ENCODE measurements around the gene TRIP11. TPM values are rescaled to one million over a fixed set of nuclear protein-coding genes. Genes with fewer than 3 reads are reported as not detected.

The TRIP11 gene
- total RNA-seq, 1 experiment from 2014 or later = 7.5 TPM

GRCh38 chr14:92021523-92021922, 18.3 kb downstream of the TRIP11 start:
- no peak for DNase-seq (ENCODE audit: low read depth)
- in situ Hi-C loops (cut with HindIII; ENCODE audit: low pct_unique_long_range_greater_than_20kb, low sequenced_read_pairs) = no loop called here

DNA sequence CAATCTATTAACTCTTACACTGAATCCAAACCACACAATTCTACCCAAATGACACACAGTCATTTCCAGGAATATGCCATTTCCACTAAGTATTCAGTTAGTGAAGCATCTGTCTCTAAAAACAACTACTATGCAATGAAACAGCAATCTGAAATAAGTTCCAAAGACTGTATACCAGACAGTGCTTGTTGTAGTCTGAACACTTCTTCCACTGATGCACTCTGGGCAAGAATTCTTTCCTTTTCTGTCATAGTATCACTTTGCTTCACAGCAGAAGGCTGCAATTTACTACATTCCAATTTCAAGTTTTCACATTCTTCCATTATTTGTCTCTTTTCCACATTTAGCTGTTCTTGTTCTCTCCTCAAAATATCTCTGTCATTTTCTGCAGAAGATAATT, 25.8 kb downstream of the TRIP11 start:
- DNase-seq (ENCODE audit: low read depth) = no peak
- in situ Hi-C loops (cut with HindIII; ENCODE audit: low pct_unique_long_range_greater_than_20kb, low sequenced_read_pairs) = no loop called here

DNA sequence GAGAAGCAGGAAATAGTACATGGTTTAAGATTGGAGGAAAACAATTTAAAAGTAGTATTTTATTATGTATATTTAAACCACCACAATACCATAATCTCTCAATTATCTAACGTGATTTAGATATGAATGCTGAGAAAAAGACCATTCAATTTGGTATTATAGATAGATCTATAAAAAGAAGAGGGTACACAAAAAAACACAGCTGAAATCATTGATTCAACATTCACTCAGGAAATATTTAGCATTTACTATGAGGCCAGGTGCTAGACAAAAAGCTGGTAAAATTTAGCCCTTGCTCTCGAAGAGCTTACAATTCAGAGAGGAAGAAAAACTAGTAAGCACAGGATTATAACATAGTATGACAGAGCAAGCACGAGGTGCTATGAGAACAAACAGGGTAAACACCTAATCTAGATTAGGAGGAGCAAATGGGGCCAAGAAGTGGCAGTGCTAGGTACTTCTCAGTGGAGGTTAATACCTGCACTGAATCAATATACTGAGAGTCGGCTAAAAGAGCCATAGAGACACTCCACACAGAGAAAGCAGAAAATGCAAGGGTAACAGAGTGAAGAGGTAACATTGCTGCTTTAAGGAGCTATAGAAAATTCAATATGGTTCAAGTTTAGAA, 27.6 kb downstream of the TRIP11 start:
- no peak for DNase-seq (ENCODE audit: low read depth)
- in situ Hi-C loops (cut with HindIII; ENCODE audit: low pct_unique_long_range_greater_than_20kb, low sequenced_read_pairs) = no loop called here

DNA sequence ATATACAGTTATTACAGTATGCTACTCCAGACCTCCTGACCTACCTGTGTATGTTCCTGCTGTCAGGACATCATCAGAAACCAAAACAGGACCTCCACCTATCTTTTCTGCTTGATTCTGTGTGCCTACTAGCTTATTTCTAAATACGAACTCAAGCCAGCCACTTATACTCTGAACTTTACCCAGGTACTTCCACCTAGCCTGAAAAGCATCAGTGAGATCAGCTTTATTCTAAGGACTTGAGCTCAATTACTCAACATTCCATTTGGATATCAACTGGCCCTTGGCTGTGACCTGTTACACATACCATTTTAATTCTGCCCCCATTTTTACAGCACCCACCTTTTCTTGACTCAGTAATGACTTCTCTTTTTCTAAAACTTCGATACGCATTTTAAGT, 29.2 kb downstream of the TRIP11 start:
- no peak for DNase-seq (ENCODE audit: low read depth)
- in situ Hi-C loops (cut with HindIII; ENCODE audit: low pct_unique_long_range_greater_than_20kb, low sequenced_read_pairs) = no loop called here

DNA sequence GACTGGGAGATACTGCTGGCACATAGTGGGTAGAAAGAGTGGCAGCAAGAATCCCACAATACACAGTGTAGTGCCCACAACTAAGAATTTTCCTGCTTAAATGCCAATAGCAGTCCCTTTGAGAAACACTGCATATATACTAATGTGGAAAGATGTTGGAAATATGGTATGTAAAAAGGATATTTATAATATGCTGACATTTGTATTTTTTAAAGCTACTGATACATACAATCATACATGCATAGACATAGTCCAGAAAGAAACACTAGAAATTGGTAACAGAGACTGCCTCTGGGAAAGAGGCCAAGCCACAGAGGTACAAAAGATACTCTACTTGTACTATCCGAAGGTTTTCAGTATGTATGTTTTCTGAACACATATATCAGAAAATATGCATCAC, 30.3 kb downstream of the TRIP11 start:
- in situ Hi-C loops (cut with HindIII; ENCODE audit: low pct_unique_long_range_greater_than_20kb, low sequenced_read_pairs) = no loop called here
- no peak for DNase-seq (ENCODE audit: low read depth)

GRCh38 chr14:92005019-92005418, 34.8 kb downstream of the TRIP11 start:
- in situ Hi-C loops (cut with HindIII; ENCODE audit: low pct_unique_long_range_greater_than_20kb, low sequenced_read_pairs) = no loop called here
- no peak for DNase-seq (ENCODE audit: low read depth)

DNA sequence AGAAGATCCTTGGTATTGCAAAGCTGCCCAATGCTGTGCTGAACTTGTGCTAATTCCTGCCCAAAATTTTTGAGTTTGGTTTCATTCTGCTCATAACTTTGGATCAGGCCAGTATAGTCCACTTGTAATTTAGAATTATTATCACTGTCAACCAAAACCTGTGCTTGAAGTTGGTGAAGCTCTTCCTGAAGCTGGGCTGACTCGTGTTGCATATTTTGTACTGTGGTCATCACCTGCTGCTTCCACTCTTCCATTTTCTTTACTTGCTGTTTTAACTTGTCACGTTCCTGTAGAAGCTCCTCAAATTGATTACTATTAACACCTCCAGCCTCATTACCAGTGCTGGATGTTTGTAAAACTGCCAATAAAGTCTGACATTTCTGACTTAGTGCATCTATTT, 35.8 kb downstream of the TRIP11 start:
- DNase-seq (ENCODE audit: low read depth) = no peak

DNA sequence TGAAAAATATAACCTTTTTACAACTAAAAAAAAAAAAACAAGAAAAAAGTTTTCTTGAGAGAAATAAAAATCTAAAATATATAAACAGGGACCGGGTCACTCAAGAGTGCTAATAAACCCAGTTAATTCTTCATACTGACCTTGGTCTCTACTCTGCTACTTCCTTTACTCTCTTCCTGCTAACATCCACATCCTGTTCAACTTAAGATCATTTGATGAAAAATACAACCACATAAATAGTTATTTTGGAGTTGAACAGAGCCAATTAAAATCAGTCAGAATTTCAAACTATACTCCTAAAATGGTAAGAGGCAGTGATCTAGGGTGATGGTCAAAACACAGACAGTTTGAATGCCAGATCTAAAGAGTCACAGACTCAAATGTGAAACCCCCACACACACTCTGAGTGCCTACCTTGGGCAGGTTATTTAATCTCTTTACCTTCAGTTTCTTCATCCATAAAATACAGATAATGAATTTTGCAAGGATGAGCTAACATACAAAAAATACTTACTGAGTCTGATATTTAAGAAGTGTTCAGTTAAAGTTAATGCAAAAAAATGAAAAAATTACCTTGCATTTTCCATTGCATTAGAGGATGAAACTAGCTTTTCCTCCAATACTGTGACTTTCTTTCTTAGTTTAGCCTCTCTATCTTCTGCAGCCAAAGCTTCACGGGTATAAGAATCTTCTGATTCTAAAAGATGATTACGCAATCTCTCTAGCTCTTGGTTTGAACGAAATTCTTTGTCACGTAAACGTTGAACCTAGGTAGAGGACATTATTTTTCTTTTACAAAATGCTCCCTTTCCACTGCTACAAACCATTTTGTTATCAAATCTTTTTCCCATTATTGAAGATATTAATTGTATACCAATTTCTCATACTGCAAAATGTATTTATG, 40.9 kb downstream of the TRIP11 start:
- no peak for DNase-seq (ENCODE audit: low read depth)
- in situ Hi-C loops (cut with HindIII; ENCODE audit: low pct_unique_long_range_greater_than_20kb, low sequenced_read_pairs) = no loop called here

More for the DNA sequence above, 35.8 kb downstream of the TRIP11 start:
- in situ Hi-C loops (cut with HindIII; ENCODE audit: low pct_unique_long_range_greater_than_20kb, low sequenced_read_pairs) = no loop called here

DNA sequence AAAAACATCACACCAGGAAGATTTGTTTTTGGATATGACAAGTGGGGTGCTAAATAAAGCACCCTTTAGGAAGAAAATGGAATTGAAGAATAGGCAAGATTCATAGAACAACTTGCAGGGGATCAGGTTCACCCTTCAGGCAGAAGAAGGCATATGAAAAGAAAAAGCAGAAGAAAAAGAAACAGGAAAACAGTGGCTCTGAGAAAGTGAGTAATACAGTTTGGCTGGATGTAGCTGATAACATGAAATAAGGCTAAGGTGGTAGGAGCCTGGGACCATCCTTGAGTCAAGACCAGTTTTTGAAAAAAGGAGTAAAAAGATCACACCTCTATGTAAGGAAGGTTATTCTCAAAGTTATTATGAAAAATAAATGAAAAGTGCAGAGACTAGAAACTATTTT, 42.4 kb downstream of the TRIP11 start:
- in situ Hi-C loops (cut with HindIII; ENCODE audit: low pct_unique_long_range_greater_than_20kb, low sequenced_read_pairs) = no loop called here
- no peak for DNase-seq (ENCODE audit: low read depth)

- in situ Hi-C loops (cut with HindIII; ENCODE audit: low pct_unique_long_range_greater_than_20kb, low sequenced_read_pairs) = no loop called here
- DNase-seq (ENCODE audit: low read depth) = peak; percentile 74
Observed at GRCh38 chr14:91996948-91997371, 42.9 kb downstream of the TRIP11 start.

DNA sequence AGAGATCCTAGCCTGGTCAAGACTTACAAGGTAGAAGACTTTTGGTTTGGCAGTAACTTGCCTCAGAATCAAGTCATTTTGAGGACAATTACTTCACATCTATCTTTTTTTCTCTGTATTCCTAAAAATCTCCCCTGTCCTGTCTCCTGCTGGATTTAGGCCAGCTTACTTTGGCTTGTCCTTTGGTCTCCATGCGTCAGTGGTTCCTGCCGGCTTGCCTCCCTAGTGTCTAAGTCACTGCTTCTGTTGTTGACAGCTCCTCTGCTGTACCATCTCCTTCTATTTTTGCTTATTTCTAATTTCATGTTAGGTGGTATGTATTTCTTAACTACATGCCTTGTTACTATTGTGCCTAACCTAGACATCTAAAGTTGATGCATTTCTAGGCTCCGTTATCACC, 52.7 kb downstream of the TRIP11 start:
- DNase-seq (ENCODE audit: low read depth) = no peak
- in situ Hi-C loops (cut with HindIII; ENCODE audit: low pct_unique_long_range_greater_than_20kb, low sequenced_read_pairs) = no loop called here

DNA sequence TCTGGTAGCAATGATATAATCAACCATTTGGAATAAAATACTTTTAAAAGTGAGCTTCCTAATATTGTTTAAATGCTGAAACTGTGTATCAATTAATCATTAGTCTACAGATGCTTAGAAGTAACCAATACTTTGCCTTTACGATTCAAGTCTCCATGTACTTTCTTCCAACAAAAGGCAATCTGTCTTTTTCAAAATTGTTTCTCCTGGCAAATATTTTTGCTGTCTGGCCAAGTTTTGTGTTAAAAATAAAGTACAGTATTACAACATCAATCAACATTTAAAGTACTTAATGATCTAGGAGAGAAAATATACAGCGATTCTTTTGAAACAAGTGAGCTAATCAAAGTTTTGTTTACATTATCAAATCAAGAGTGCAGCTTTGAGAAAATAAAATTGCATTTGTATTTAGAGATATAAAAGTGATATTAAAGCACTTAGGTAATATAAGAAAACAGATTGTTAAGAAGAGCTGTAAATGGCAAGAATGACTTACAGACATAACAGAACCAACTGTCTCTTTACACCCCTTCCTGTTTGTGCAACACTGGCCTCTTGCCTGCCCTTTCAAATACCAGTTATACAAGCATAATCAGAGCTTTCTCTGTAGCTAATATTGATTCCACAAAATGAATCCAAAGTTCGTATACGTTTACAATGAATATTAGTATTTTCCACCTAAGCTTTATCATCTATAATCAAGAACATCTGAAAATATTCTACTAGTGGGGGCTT, 54.2 kb downstream of the TRIP11 start:
- in situ Hi-C loops (cut with HindIII; ENCODE audit: low pct_unique_long_range_greater_than_20kb, low sequenced_read_pairs) = no loop called here
- DNase-seq (ENCODE audit: low read depth) = no peak

DNA sequence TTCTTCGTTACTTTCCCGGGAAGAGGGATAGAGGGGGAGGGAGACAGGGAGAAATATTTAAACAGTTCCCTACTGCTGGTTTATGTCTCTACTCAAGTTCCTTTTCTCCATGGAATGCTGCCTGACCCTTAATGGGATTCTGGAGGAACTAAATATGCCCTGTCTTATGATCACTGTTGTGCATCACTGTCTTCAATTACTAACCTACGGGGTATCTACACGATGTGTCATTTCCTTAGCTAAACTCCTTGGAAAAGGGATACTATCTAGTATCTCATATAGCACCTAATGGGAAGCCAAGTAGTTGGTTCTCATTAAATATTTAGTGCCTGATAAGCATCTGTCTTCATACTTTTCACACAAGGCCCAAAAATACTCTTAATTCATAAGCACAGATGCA, 54.9 kb downstream of the TRIP11 start:
- DNase-seq (ENCODE audit: low read depth) = peak; percentile 6
- in situ Hi-C loops (cut with HindIII; ENCODE audit: low pct_unique_long_range_greater_than_20kb, low sequenced_read_pairs) = no loop called here

GRCh38 chr14:91983588-91983987, 56.3 kb downstream of the TRIP11 start:
- DNase-seq (ENCODE audit: low read depth) = no peak
- in situ Hi-C loops (cut with HindIII; ENCODE audit: low pct_unique_long_range_greater_than_20kb, low sequenced_read_pairs) = no loop called here

DNA sequence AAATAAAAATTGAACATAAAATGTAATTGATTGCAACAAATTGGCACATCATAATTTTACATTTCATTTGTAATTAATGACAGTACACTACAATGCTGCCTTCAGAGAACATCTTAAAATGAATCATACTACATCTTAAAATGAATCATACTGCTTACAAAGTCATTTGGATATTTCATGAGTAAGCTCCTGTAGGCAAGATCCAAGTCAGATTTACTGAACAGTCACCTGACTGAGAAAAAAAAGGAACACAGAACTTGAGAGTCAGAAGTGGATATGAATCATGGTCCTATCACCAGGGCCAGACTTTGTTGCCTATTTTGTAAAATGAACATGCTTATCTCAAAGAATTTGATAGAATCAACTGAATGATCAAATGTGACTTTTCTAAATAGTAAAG, 59.7 kb downstream of the TRIP11 start:
- in situ Hi-C loops (cut with HindIII; ENCODE audit: low pct_unique_long_range_greater_than_20kb, low sequenced_read_pairs) = no loop called here
- DNase-seq (ENCODE audit: low read depth) = peak; percentile 65

- DNase-seq (ENCODE audit: low read depth) = no peak
- in situ Hi-C loops (cut with HindIII; ENCODE audit: low pct_unique_long_range_greater_than_20kb, low sequenced_read_pairs) = no loop called here
Observed at GRCh38 chr14:91977884-91978283, 62.0 kb downstream of the TRIP11 start.

- in situ Hi-C loops (cut with HindIII; ENCODE audit: low pct_unique_long_range_greater_than_20kb, low sequenced_read_pairs) = no loop called here
- no peak for DNase-seq (ENCODE audit: low read depth)
Observed at GRCh38 chr14:91975763-91976162, 64.1 kb downstream of the TRIP11 start.

- no peak for DNase-seq (ENCODE audit: low read depth)
- in situ Hi-C loops (cut with HindIII; ENCODE audit: low pct_unique_long_range_greater_than_20kb, low sequenced_read_pairs) = no loop called here
Observed at GRCh38 chr14:91971188-91971778, 68.6 kb downstream of the TRIP11 start.

DNA sequence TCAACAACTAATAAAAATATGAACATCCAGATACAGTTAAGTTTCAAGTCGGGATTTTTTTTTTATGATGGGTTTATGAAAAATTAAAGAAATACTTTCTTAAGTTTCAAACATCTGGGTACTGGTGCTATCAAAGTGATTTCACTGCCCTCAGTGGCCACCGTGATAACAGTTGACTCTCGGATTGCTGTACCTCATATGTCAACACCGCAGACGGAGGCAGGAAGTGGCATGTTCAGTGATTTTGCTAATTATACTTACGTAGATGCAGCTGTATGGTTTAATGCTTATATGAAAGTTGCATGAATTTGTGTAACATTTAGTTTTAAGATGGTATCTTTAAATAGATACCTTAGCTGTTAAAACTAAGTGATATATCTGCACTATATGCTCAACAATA, 71.6 kb downstream of the TRIP11 start:
- DNase-seq (ENCODE audit: low read depth) = no peak
- in situ Hi-C loops (cut with HindIII; ENCODE audit: low pct_unique_long_range_greater_than_20kb, low sequenced_read_pairs) = no loop called here
